GM18526 (cell line): Measurements from ENCODE around the gene NARS2.

Experiments used
- POLR2A ChIP-seq: IDR thresholded peaks from 3 replicates; pipeline ENCODE4 v1.6.1; 2011; ENCODE audit not compliant: insufficient read length; ENCODE audit errors: extremely low read depth

Gene NARS2

GRCh38 chr11:78470861-78471442 lies 103.7 kb downstream of the NARS2 start:
- TF ChIP-seq POLR2A, result no peak

GRCh38 chr11:78469896-78470295 lies 104.8 kb downstream of the NARS2 start:
- no peak for TF ChIP-seq POLR2A

- no peak for TF ChIP-seq POLR2A
Observed at GRCh38 chr11:78467931-78468330, 106.7 kb downstream of the NARS2 start.

GRCh38 chr11:78467370-78467769 lies 107.3 kb downstream of the NARS2 start:
- no peak for TF ChIP-seq POLR2A

GRCh38 chr11:78465169-78465942 lies 109.3 kb downstream of the NARS2 start:
- TF ChIP-seq POLR2A, result no peak

- TF ChIP-seq POLR2A, result no peak
Observed at GRCh38 chr11:78460471-78460870, 114.2 kb downstream of the NARS2 start.

- no peak for TF ChIP-seq POLR2A
Observed at GRCh38 chr11:78459738-78460137, 114.9 kb downstream of the NARS2 start.

GRCh38 chr11:78457448-78457847 lies 117.2 kb downstream of the NARS2 start:
- no peak for TF ChIP-seq POLR2A

GRCh38 chr11:78453140-78453935 lies 121.3 kb downstream of the NARS2 start:
- TF ChIP-seq POLR2A, result no peak

- no peak for TF ChIP-seq POLR2A
Observed at GRCh38 chr11:78451371-78452150, 123.1 kb downstream of the NARS2 start.

- no peak for TF ChIP-seq POLR2A
Observed at GRCh38 chr11:78450866-78451265, 123.8 kb downstream of the NARS2 start.

- no peak for TF ChIP-seq POLR2A
Observed at GRCh38 chr11:78449866-78450265, 124.8 kb downstream of the NARS2 start.

- TF ChIP-seq POLR2A, result no peak
Observed at GRCh38 chr11:78446210-78446609, 128.5 kb downstream of the NARS2 start.

- no peak for TF ChIP-seq POLR2A
Observed at GRCh38 chr11:78444726-78445125, 129.9 kb downstream of the NARS2 start.

- no peak for TF ChIP-seq POLR2A
Observed at GRCh38 chr11:78441956-78442355, 132.7 kb downstream of the NARS2 start.
